GM12878 (cell line): ENCODE data around the gene RPL26. TPM values are rescaled to one million over a fixed set of nuclear protein-coding genes. Genes with fewer than 3 reads are reported as not detected.

Source experiments
- BCL3 ChIP-seq: IDR thresholded peaks from 2 replicates; pipeline ENCODE4 v1.6.1; 2011; ENCODE audit warnings: borderline replicate concordance, low read depth, mild to moderate bottlenecking, moderate library complexity, low read length; ENCODE audit not compliant: insufficient read depth, poor library complexity, severe bottlenecking
- CREM ChIP-seq: IDR thresholded peaks from 2 replicates; pipeline ENCODE4 v1.6.1; 2014; ENCODE audit warnings: antibody characterized with exemption, low read depth
- CTCF ChIP-seq, 3 experiments: IDR thresholded peaks in 2 of 3; conservative IDR thresholded peaks in 1 of 3; 2 replicates each; pipeline ENCODE4 v1.5.1; 2011; ENCODE audit warnings: low read depth in 3 of 3, low read length in 3 of 3, mild to moderate bottlenecking in 3 of 3, control low read depth in 2 of 3, moderate library complexity in 2 of 3, inconsistent platforms in 1 of 3, mixed read lengths in 1 of 3; ENCODE audit not compliant: control insufficient read depth in 2 of 3, insufficient read depth in 1 of 3; ENCODE audit errors: extremely low read depth in 1 of 3
- ELK1 ChIP-seq: IDR thresholded peaks from 2 replicates; pipeline ENCODE4 v1.6.1; 2012; ENCODE audit warnings: low read depth, low read length, improper control_type of control experiment
- GABPA ChIP-seq: IDR thresholded peaks from 2 replicates; pipeline ENCODE4 v1.6.1; 2014; ENCODE audit warnings: antibody characterized with exemption, low read depth, mild to moderate bottlenecking, inconsistent platforms
- GATAD2B ChIP-seq: fragments of 450-650 bp; conservative IDR thresholded peaks from 2 replicates; pipeline ENCODE4 v1.6.1; 2017; ENCODE audit warnings: low read depth, mild to moderate bottlenecking, moderate library complexity
- MTA3 ChIP-seq: IDR thresholded peaks from 2 replicates; pipeline ENCODE4 v1.6.1; 2012; ENCODE audit warnings: low read length, inconsistent platforms, borderline replicate concordance
- PML ChIP-seq: IDR thresholded peaks from 2 replicates; pipeline ENCODE4 v1.6.1; 2012; ENCODE audit warnings: low read length, inconsistent platforms
- SREBF1 ChIP-seq: IDR thresholded peaks from 2 replicates; pipeline ENCODE4 v1.6.1; 2012; ENCODE audit warnings: mild to moderate bottlenecking, low read length
- SREBF2 ChIP-seq: IDR thresholded peaks from 2 replicates; pipeline ENCODE4 v1.6.1; 2012; ENCODE audit warnings: mild to moderate bottlenecking, low read length
- ZNF217 ChIP-seq: fragments of 450-650 bp; IDR thresholded peaks from 2 replicates; pipeline ENCODE4 v1.6.1; 2017; ENCODE audit warnings: antibody characterized with exemption, mild to moderate bottlenecking
- polyA plus RNA-seq, 11 experiments: library from polyadenylated mRNA; depleted of rRNA in 4 of 11; unstranded in 6 of 11; stranded (reverse) in 5 of 11; fragments of >200 nt; fragmentation: Nextera tagmentation in 4 of 11; fragmentation: Illumina TruSeq in 1 of 11; extraction: Ambion mirVana in 4 of 11; extraction: Trizol in 1 of 11; gene quantifications; 1 replicate in 1 of 11; 2 replicates in 10 of 11; pipeline versions ENCODE4 v1.2.1 to v1.2.3, GENCODE V29; 2011 to 2016; ENCODE audit warnings: inconsistent platforms in 2 of 11, missing spikeins in 2 of 11, low read depth in 1 of 11
- total RNA-seq, 4 experiments: library from RNA; depleted of rRNA in 3 of 4; stranded (reverse); fragments of >200 nt in 3 of 4; fragmentation: Illumina TruSeq in 1 of 4; extraction: Trizol in 1 of 4; gene quantifications; 2 replicates each; pipeline versions ENCODE4 v1.2.1 to v1.2.3, GENCODE V29; 2013 to 2021

Gene RPL26
- total and polyA plus RNA-seq, 10 of the 15 experiments (the other 5 are each of a cell fraction or from before 2014, with no cell fraction given): 1,451 to 9,244 (median 4,326) TPM

GRCh38 chr17:8332688-8333087 is 50.3 kb downstream of the RPL26 start (continued):
- TF ChIP-seq CTCF (IDR thresholded peaks at IDR 0.05 in 2 of 3, conservative IDR thresholded peaks at IDR 0.05 in 1 of 3; ENCODE audit: control insufficient read depth in 2 of 3, extremely low read depth in 1 of 3, insufficient read depth in 1 of 3, low read depth in 3 of 3, low read length in 3 of 3) (no peak), SREBF2 (no peak), GATAD2B (no peak), GABPA (no peak), ELK1 (no peak), BCL3 (no peak), SREBF1 (no peak), PML (no peak), MTA3 (no peak), ZNF217 (no peak), CREM (no peak)
